A549 (cell line): ENCODE results near the gene MAN2A2. TPM values are rescaled to one million over a fixed set of nuclear protein-coding genes. Genes with fewer than 3 reads are reported as not detected.

Experiments
- ATAC-seq, 2 experiments: fragments of 200-7000 bp in 1 of 2; fragments of >200 bp in 1 of 2; cut with Nextera tagmentation in 1 of 2; cut with Tn5 transposase in 1 of 2; 3 replicates each; pipeline versions ENCODE4 v1.8.0 to v1.9.1; 2018 to 2020; ENCODE audit warnings: mild to moderate bottlenecking in 1 of 2, moderate library complexity in 1 of 2
- CTCF ChIA-PET: fragments of 300-600 bp; sonication (Branson Sonifier 250); formaldehyde crosslinking; extraction: SDS; loops from one replicate; lab custom pipeline; 2021; ENCODE audit warnings: antibody characterized with exemption, inconsistent platforms; lab: Yijun Ruan, JAX
- POLR2A ChIA-PET: fragments of 350-600 bp; formaldehyde crosslinking; extraction: SDS; loops from one replicate; lab custom pipeline; 2021; ENCODE audit warnings: antibody characterized with exemption, inconsistent platforms; lab: Yijun Ruan, JAX
- DNase-seq, 2 experiments: peaks; one replicate each; pipeline versions ENCODE4 v3.0.0 to v3.0.0-alpha.2; 2011 to 2016; ENCODE audit warnings: low read depth in 1 of 2, low spot score in 1 of 2
- FAIRE-seq: peaks from 2 replicates; lab custom pipeline; 2011; peaks lifted over from hg19 to GRCh38; lab: Jason Lieb, UNC
- H3K27ac ChIP-seq, 2 experiments: fragments of >200 bp; sonication (Bioruptor Twin); formaldehyde crosslinking; 3 replicates each; pipeline ENCODE4 v1.5.1; 2016 to 2017
- H3K4me1 ChIP-seq: fragments of >200 bp; sonication (Bioruptor Twin); formaldehyde crosslinking; 3 replicates; pipeline ENCODE4 v1.6.1; 2016
- H3K4me2 ChIP-seq: fragments of >200 bp; sonication (Bioruptor Twin); formaldehyde crosslinking; 3 replicates; pipeline ENCODE4 v1.6.1; 2016
- H3K4me3 ChIP-seq: fragments of >200 bp; sonication (Bioruptor Twin); formaldehyde crosslinking; 3 replicates; pipeline ENCODE4 v1.5.1; 2016
- H3K9me3 ChIP-seq: fragments of >200 bp; sonication (Bioruptor Twin); formaldehyde crosslinking; 3 replicates; pipeline ENCODE4 v1.6.1; 2016
- EHMT2 ChIP-seq: fragments of 200-600 bp; sonication (generic); IDR thresholded peaks from 2 replicates; pipeline ENCODE4 v1.6.1; 2016; ENCODE audit warnings: antibody characterized with exemption, low read depth, mild to moderate bottlenecking, moderate library complexity
- FOSB ChIP-seq: fragments of 250-450 bp; sonication (Bioruptor Pico); IDR thresholded peaks from 2 replicates; pipeline ENCODE4 v1.5.0; 2020; ENCODE audit warnings: mild to moderate bottlenecking, moderate library complexity
- FOSL2 ChIP-seq, 2 experiments: fragments of 450-650 bp in 1 of 2; fragments of >200 bp in 1 of 2; sonication (Bioruptor Twin) in 1 of 2; formaldehyde crosslinking; IDR thresholded peaks; 2 replicates each; pipeline versions ENCODE4 v1.5.0 to v1.6.1; 2016 to 2020; ENCODE audit warnings: mild to moderate bottlenecking in 1 of 2, moderate library complexity in 1 of 2
- HDAC2 ChIP-seq: fragments of 200-600 bp; sonication (generic); IDR thresholded peaks from 2 replicates; pipeline ENCODE4 v1.6.1; 2016
- HOXA7 ChIP-seq: fragments of 250-450 bp; sonication (Bioruptor Pico); IDR thresholded peaks from 2 replicates; pipeline ENCODE4 v1.5.0; 2020; ENCODE audit warnings: mild to moderate bottlenecking, moderate library complexity
- JUN ChIP-seq, 2 experiments: fragments of >200 bp; sonication (Bioruptor Twin); formaldehyde crosslinking; IDR thresholded peaks; 2 replicates in 1 of 2; 3 replicates in 1 of 2; pipeline ENCODE4 v1.6.1; 2016 to 2017
- KDM1A ChIP-seq: fragments of 200-600 bp; sonication (generic); IDR thresholded peaks from 2 replicates; pipeline ENCODE4 v1.6.1; 2016; ENCODE audit warnings: low read depth, mild to moderate bottlenecking
- MAX ChIP-seq: IDR thresholded peaks from 2 replicates; pipeline ENCODE4 v1.6.1; 2012
- NFE2L2 ChIP-seq: fragments of 150-350 bp; conservative IDR thresholded peaks from 2 replicates; pipeline ENCODE4 v1.6.1; 2014; ENCODE audit warnings: low read length
- PHF8 ChIP-seq: fragments of 200-600 bp; sonication (generic); IDR thresholded peaks from 2 replicates; pipeline ENCODE4 v1.6.1; 2016; ENCODE audit warnings: low read depth, mild to moderate bottlenecking, antibody characterized with exemption, moderate library complexity, borderline replicate concordance
- SREBF2 ChIP-seq: fragments of 450-650 bp; IDR thresholded peaks from 2 replicates; pipeline ENCODE4 v1.6.1; 2014; ENCODE audit warnings: mild to moderate bottlenecking, moderate library complexity
- TP53 ChIP-seq: fragments of 250-450 bp; sonication (Bioruptor Pico); IDR thresholded peaks from 2 replicates; pipeline ENCODE4 v1.5.0; 2021; ENCODE audit warnings: mild to moderate bottlenecking, moderate library complexity
- USF2 ChIP-seq: fragments of 450-650 bp; IDR thresholded peaks from 2 replicates; pipeline ENCODE4 v1.6.1; 2014; ENCODE audit warnings: antibody characterized with exemption
- WGBS: methylation state at CpG from one replicate; pipeline ENCODE4 v1.1.6; 2017; ENCODE audit errors: missing lambda C conversion rate; 5-methylcytosine and 5-hydroxymethylcytosine counted together
- polyA plus RNA-seq, 4 experiments: library from polyadenylated mRNA; depleted of rRNA in 3 of 4; stranded (reverse); fragments of >200 nt; fragmentation: RNase III in 1 of 4; extraction: RNeasy Plus Mini Kit Qiagen cat#74134 plus additional on column Dnase treatment in 1 of 4; gene quantifications; 2 replicates in 3 of 4; 3 replicates in 1 of 4; pipeline ENCODE4 v1.2.3, GENCODE V29; 2011 to 2017

The MAN2A2 gene
- polyA plus RNA-seq, 2 of the 4 experiments (the other 2 are of a cell fraction), result 22.0 to 32.6 TPM

- TF ChIP-seq FOSL2 (IDR thresholded peaks at IDR 0.05), result peak; percentile 44; the same call in 1 of the 2 replicates
- TF ChIP-seq FOSL2 (CRISPR knock-in tag; IDR thresholded peaks at IDR 0.05), result peak; percentile 73
- TF ChIP-seq HOXA7 (CRISPR knock-in tag), result no peak
- no peak for TF ChIP-seq USF2
These were observed 33.3 kb upstream of the MAN2A2 start (continued) for GRCh38 chr15:90869601-90870353.

- Histone ChIP-seq H3K4me3 (peak overlapping the region; percentile 77), H3K4me1 (peaks cover 69% of the 10 kb centered on the region), H3K9me3 (no peaks in the 10 kb centered on the region), H3K4me2 (peak overlapping the region; percentile 96), H3K27ac (peak overlapping the region; percentile 85 to 97)
- TF ChIP-seq NFE2L2 (no peak), FOSB (CRISPR knock-in tag) (no peak), KDM1A (peak; percentile 86), JUN (IDR thresholded peaks at IDR 0.05) (no peak), EHMT2 (no peak), HDAC2 (peak; percentile 77), USF2 (no peak), TP53 (no peak)
- CTCF ChIA-PET, result interaction anchor here (0.6 to 2.1 kb wide), 7 partner anchors 8 to 362 kb away, joined by 3 to 7 read pairs (median 4); no protein-coding TSS in a partner anchor
- FAIRE-seq (no peak), DNase-seq (peak in 1 of 2 experiments; percentile 50), ATAC-seq (peak in 1 of 2 experiments; percentile 19; a peak in 4 of 6 replicates)
- 52% methylated on average over 19 of the region's 19 CpGs for WGBS
- POLR2A ChIA-PET, result interaction anchor here (1.1 kb wide), 1 partner anchor 9 kb away, joined by 5 read pairs; no protein-coding TSS in a partner anchor
These were observed 32.6 kb upstream of the MAN2A2 start for GRCh38 chr15:90870354-90871138.

GRCh38 chr15:90871139-90871715 lies 31.9 kb upstream of the MAN2A2 start:
- ATAC-seq, result peak; percentile 28 to 45
- POLR2A ChIA-PET, result interaction anchor here (1.1 kb wide), 1 partner anchor 10 kb away, joined by 5 read pairs; no protein-coding TSS in a partner anchor
- CTCF ChIA-PET, result interaction anchor here (0.6 to 2.1 kb wide), 6 partner anchors 9 to 363 kb away, joined by 3 to 7 read pairs (median 4); no protein-coding TSS in a partner anchor

More at GRCh38 chr15:90871139-90871715, 31.9 kb upstream of the MAN2A2 start:
- peak overlapping the region; percentile 77 for H3K4me3 ChIP-seq
- FAIRE-seq (no peak), DNase-seq (no peak)
- H3K9me3 ChIP-seq, result no peaks in the 10 kb centered on the region
- peak overlapping the region; percentile 96 for H3K4me2 ChIP-seq
- peaks cover 67% of the 10 kb centered on the region for H3K4me1 ChIP-seq
- 6% methylated on average over 16 of the region's 71 CpGs for WGBS
- TF ChIP-seq KDM1A (no peak), JUN (IDR thresholded peaks at IDR 0.05) (peak in 1 of 2 experiments; percentile 47; a peak in 2 of 5 replicates), SREBF2 (no peak), MAX (peak; percentile 26; the same call in 1 of the 2 replicates), PHF8 (peak; percentile 40; the same call in 1 of the 2 replicates)
- H3K27ac ChIP-seq, result peak overlapping the region; percentile 85 to 97
